ENCODE results near the gene GSK3A.
"Not testable (repeated sequence)": the region's sequence is repeated elsewhere in the genome, so short reads cannot be mapped to it uniquely, and the experiment has no call there.

The GSK3A gene

GRCh38 chr19:42268142-42268703 lies 25.8 kb upstream of the GSK3A start:
- peak; percentile 99 for DNase-seq (ENCODE audit: low read depth)

GRCh38 chr19:42267644-42268141 lies 25.3 kb upstream of the GSK3A start:
- no peak for DNase-seq (ENCODE audit: low read depth)

- DNase-seq (ENCODE audit: low read depth): not testable (repeated sequence)
These were observed 24.7 kb upstream of the GSK3A start for GRCh38 chr19:42266928-42267603.

DNA sequence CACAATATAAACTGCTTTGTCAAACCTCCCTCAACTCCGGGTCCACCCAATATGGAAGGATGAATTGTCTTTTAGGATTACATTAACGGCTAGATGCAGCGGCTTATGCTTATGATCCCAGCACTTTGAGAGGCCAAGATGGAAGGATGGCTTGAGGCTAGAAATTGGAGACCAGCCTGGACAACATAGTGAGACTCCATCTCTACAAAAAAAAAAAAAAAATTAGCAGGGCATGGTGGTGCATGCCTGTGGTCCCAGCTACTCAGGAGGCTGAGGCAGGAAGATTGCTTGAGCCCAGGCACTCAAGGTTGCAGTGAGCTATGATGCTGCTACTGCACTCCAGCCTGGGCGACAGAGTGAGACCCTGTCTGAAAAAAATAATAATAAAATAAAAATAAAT lies 23.7 kb upstream of the GSK3A start:
- DNase-seq (ENCODE audit: low read depth): not testable (repeated sequence)

DNA sequence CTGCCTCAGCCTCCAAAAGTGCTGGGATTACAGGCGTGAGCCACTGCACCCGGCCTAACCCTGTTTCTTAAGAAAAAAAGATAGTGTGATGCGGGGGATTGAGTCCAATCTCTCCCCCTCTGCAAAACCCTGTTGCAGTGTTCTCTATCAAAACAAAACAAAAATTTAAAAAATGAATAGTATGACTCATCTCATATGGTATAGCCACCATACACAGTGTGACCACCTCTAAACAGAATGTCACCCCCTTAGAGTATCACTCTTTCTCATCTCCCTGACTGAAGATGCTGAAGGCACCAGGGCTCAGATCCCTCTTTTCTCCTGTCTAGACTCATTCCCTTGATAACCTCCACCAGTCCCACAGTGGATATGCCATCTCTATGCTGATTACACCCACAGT lies 19.4 kb upstream of the GSK3A start:
- no peak for DNase-seq (ENCODE audit: low read depth)

- not testable (repeated sequence) for DNase-seq (ENCODE audit: low read depth)
These were observed 15.4 kb upstream of the GSK3A start for GRCh38 chr19:42257842-42258241.

DNA sequence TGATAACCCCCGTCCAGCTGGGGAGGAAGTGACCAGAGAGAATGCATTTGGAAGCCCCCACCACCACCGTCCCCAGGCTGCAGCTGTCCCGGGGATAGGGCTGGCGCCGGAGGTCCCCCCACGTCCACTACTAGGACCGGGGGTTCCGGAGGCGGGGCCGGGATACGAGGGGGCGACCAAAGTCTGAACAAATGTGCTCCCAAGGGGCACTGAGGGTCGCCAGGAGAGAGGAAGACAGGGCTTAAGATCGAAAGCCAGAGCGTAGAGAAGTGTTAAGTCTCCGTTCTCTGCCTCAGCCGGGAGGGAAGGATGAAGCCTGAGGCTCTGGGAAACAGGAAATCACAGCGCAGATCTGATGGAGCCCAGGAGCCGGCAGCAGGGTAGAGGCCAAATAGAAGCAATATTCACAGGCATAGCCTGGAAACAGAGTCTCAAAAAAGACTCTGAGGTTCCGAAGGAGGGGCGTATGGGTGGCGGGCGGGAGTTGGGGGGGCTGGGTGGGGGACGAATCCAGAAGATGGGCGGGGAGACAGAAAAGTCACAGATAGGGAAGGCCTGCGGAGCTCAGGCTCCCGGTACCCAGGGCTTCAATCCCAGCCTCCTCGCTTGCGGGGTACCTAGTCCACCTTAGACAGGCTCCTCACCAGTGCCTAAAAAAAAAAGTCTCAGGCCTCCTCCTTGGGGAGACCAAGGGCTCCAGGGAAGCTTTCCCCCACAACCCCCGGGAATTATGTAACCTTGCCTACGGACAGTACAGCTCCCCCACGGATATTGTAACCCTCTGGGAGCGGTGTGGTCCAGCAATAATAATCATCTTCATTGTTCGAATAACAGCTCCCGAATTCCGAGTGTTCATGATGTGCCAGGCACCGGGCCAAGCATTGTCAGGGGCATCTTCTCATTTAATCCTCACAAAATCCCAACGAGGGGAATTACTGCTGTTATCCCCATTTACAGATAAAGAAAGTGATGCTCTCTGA lies 13.7 kb upstream of the GSK3A start:
- no peak for DNase-seq (ENCODE audit: low read depth)

DNA sequence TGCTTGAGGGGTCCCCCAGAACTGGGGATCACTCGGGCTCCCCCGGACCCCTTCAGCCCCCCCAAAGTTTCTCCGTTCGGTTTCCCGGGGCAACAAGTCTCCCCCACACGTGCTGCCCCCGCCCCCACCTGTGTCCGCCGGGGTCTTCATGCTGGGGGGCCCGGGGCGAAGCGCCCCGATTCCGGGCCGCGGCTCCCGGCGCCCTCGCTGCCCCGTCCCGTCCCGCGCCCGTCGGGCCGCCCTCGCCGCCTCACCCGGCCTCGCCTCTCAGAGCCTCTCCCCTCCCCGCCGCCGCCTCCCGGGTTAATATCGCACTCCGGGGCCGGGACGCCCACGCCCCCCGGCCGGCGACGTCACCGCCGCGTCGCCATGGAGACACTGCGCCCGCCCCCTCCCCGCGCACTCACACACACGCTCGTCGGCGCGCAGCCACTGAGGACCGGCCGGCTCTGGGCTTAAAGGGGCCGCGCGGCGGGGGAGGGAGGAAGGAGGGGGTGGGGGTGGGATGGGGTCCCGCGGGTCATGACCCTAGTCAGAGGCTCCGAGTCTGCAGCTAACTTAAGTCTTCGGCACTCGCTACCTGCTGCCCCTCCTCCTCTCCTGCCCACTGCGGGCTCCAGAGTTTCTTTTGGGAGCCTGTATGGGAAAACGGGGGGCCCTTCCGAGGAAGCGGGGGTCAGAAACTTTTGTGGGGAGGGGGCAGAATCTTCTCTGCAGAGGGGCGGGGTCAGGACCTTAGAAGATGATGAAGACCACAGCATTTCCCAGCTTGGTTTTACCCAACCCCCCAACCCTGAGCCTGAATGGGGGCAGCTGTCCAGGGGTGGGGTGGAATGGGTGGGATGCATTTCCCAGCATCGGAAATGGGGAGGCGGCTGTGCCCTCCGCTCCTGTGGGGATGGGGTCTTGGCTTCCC lies 12.7 kb upstream of the GSK3A start, which contains the start of gene ERF:
ERF (minus strand) TSS at position 279 of the 916 bp plus-strand sequence; CDS start at position 150, 129 bp downstream.
- DNase-seq (ENCODE audit: low read depth): peak; percentile 75

- no peak for DNase-seq (ENCODE audit: low read depth)
These were observed 11.9 kb upstream of the GSK3A start for GRCh38 chr19:42254089-42254849.

- no peak for DNase-seq (ENCODE audit: low read depth)
These were observed 11.1 kb upstream of the GSK3A start for GRCh38 chr19:42253245-42254088.

- no peak for DNase-seq (ENCODE audit: low read depth)
These were observed 10.2 kb upstream of the GSK3A start for GRCh38 chr19:42252365-42253244.

GRCh38 chr19:42251572-42252358 lies 9.4 kb upstream of the GSK3A start:
- no peak for DNase-seq (ENCODE audit: low read depth)

DNA sequence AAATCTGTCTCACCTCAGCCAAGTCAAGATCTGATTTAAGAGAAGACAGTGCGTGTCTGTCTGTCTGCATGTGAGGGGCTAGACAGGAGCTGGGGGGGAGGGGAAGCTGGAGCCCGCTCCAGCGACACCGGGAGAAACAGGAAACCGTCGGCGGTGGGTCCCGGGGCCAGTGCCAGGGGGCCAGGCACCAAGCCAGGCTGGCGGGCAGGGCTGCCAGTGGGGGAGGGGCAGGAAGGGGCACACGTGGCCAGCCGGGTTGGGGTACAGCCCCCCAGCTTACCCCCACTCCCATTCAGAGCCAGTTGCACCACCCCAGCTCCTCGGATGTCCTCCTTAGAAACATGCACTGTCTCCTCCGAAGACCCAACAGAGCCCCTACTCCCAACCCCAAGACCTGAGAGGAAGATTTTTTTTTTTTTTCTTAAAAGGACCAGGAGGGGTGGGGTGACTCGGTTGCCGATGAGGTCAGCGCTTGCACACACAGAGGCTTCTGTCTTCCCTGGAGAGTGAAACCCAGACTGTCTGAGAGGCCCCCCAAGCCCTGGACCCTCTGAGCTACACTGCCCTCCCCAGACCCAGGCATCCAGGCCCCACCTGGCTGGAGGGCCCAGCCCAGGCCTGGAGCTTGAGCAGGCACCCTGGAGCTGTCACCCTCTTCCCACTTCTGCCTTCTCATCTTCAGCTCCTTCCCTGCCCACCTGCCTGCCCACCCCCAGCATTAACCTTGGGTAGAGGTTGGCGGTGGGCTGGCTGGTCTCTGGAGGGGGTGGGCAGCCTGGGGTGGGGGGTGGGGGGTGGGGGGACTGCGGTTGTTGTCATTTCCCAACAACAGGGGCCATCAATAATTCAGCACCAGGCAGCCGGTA lies 8.5 kb upstream of the GSK3A start:
- no peak for DNase-seq (ENCODE audit: low read depth)

- no peak for DNase-seq (ENCODE audit: low read depth)
These were observed 7.8 kb upstream of the GSK3A start for GRCh38 chr19:42250183-42250665.

- DNase-seq (ENCODE audit: low read depth): no peak
These were observed 7.4 kb upstream of the GSK3A start for GRCh38 chr19:42249769-42250168.

GRCh38 chr19:42249149-42249750 lies 6.8 kb upstream of the GSK3A start:
- no peak for DNase-seq (ENCODE audit: low read depth)
